Large intestine (tissue), 3 donors: ENCODE results near the gene RHOBTB3. TPM values are rescaled to one million over a fixed set of nuclear protein-coding genes. Genes with fewer than 3 reads are reported as not detected.
A peak's percentile ranks its signal among the peaks of the same experiment; 100 is the strongest.
"Not testable (repeated sequence)": the region's sequence is repeated elsewhere in the genome, so short reads cannot be mapped to it uniquely, and the experiment has no call there.

Experiments
- DNase-seq, 2 donors: peaks; one replicate each; pipeline versions ENCODE4 v3.0.0 to v3.0.0-alpha.2; 2013
- H3K27ac ChIP-seq: one replicate; pipeline ENCODE4 v1.5.1; 2013; ENCODE audit warnings: low read length
- H3K27me3 ChIP-seq: 2 replicates; pipeline ENCODE4 v1.6.1; 2013; ENCODE audit warnings: low read length; ENCODE audit not compliant: control insufficient read depth, insufficient read depth
- H3K36me3 ChIP-seq: 2 replicates; pipeline ENCODE4 v1.6.1; 2013; ENCODE audit warnings: low read length; ENCODE audit not compliant: control insufficient read depth, insufficient read depth
- H3K4me1 ChIP-seq: one replicate; pipeline ENCODE4 v1.6.1; 2013; ENCODE audit warnings: low read length; ENCODE audit not compliant: control insufficient read depth, insufficient read depth
- H3K4me3 ChIP-seq: one replicate; pipeline ENCODE4 v1.5.1; 2013; ENCODE audit warnings: low read length
- H3K9me3 ChIP-seq: one replicate; pipeline ENCODE4 v1.6.1; 2013; ENCODE audit warnings: mild to moderate bottlenecking, low read depth, low read length, moderate library complexity; ENCODE audit not compliant: control insufficient read depth
- WGBS: methylation state at CpG from one replicate; pipeline ENCODE4 v1.1.5; 2013; ENCODE audit warnings: low lambda C conversion rate; ENCODE audit not compliant: insufficient coverage; 5-methylcytosine and 5-hydroxymethylcytosine counted together
- polyA plus RNA-seq: library from polyadenylated mRNA; unstranded; fragments of 120-200 nt; gene quantifications from one replicate; pipeline ENCODE4 v1.2.1, GENCODE V29; 2013

The RHOBTB3 gene
- polyA plus RNA-seq, 1 donor = 47.5 TPM

GRCh38 chr5:95713246-95713645, 17.9 kb upstream of the RHOBTB3 start:
- H3K9me3 ChIP-seq, H3K36me3 ChIP-seq, DNase-seq, H3K27ac ChIP-seq, H3K27me3 ChIP-seq, H3K4me3 ChIP-seq: not testable (repeated sequence)
- WGBS = no CpG with 5 or more reads among the region's 5 CpGs
- peaks cover 16% of the 10 kb centered on the region for H3K4me1 ChIP-seq

GRCh38 chr5:95713960-95714710, 17.0 kb upstream of the RHOBTB3 start:
- peak; percentile 55 to 65 for DNase-seq
- WGBS = 80% methylated on average over 2 of the region's 4 CpGs
- Histone ChIP-seq H3K36me3 (no peaks in the 10 kb centered on the region), H3K27ac (no peak overlapping the region), H3K27me3 (no peaks in the 10 kb centered on the region), H3K4me3 (no peak overlapping the region), H3K4me1 (peaks cover 16% of the 10 kb centered on the region), H3K9me3 (peaks cover 6% of the 10 kb centered on the region)

- no peak overlapping the region for H3K27ac ChIP-seq
- no peak for DNase-seq
- WGBS = no CpG with 5 or more reads among the region's 5 CpGs
- peaks cover 6% of the 10 kb centered on the region for H3K9me3 ChIP-seq
- H3K36me3 ChIP-seq = no peaks in the 10 kb centered on the region
- no peaks in the 10 kb centered on the region for H3K27me3 ChIP-seq
- H3K4me1 ChIP-seq = peaks cover 16% of the 10 kb centered on the region
- no peak overlapping the region for H3K4me3 ChIP-seq
Measured at GRCh38 chr5:95715799-95716461, 15.2 kb upstream of the RHOBTB3 start.

GRCh38 chr5:95717439-95717838, 13.7 kb upstream of the RHOBTB3 start:
- H3K27ac ChIP-seq = no peak overlapping the region
- H3K4me1 ChIP-seq = peaks cover 5% of the 10 kb centered on the region
- no peak for DNase-seq
- H3K4me3 ChIP-seq = no peak overlapping the region
- peaks cover 6% of the 10 kb centered on the region for H3K9me3 ChIP-seq
- no peaks in the 10 kb centered on the region for H3K27me3 ChIP-seq
- 100% methylated on average over 1 of the region's 2 CpGs for WGBS
- no peaks in the 10 kb centered on the region for H3K36me3 ChIP-seq

GRCh38 chr5:95718203-95718602, 12.9 kb upstream of the RHOBTB3 start:
- Histone ChIP-seq H3K27me3 (no peaks in the 10 kb centered on the region), H3K9me3 (peaks cover 6% of the 10 kb centered on the region), H3K4me3 (no peak overlapping the region), H3K4me1 (no peaks in the 10 kb centered on the region), H3K27ac (no peak overlapping the region), H3K36me3 (no peaks in the 10 kb centered on the region)
- WGBS = 100% methylated on average over 1 of the region's 2 CpGs
- DNase-seq = no peak

GRCh38 chr5:95718738-95719137, 12.4 kb upstream of the RHOBTB3 start:
- no peak overlapping the region for H3K27ac ChIP-seq
- no peaks in the 10 kb centered on the region for H3K36me3 ChIP-seq
- H3K4me1 ChIP-seq = no peaks in the 10 kb centered on the region
- 67% methylated on average over 1 of the region's 2 CpGs for WGBS
- DNase-seq = no peak
- no peaks in the 10 kb centered on the region for H3K27me3 ChIP-seq
- peaks cover 6% of the 10 kb centered on the region for H3K9me3 ChIP-seq
- H3K4me3 ChIP-seq = no peak overlapping the region

- Histone ChIP-seq H3K9me3 (peaks cover 6% of the 10 kb centered on the region), H3K27me3 (no peaks in the 10 kb centered on the region), H3K27ac (no peak overlapping the region), H3K4me3 (no peak overlapping the region), H3K36me3 (no peaks in the 10 kb centered on the region), H3K4me1 (no peaks in the 10 kb centered on the region)
- DNase-seq = peak in 1 of 2 donors; percentile 40
- 84% methylated on average over 2 of the region's 3 CpGs for WGBS
Measured at GRCh38 chr5:95720094-95720786, 10.9 kb upstream of the RHOBTB3 start.

- H3K36me3 ChIP-seq = no peaks in the 10 kb centered on the region
- H3K27ac ChIP-seq = no peak overlapping the region
- peaks cover 5% of the 10 kb centered on the region for H3K9me3 ChIP-seq
- no peaks in the 10 kb centered on the region for H3K4me1 ChIP-seq
- no peaks in the 10 kb centered on the region for H3K27me3 ChIP-seq
- WGBS = 100% methylated on average over 1 of the region's 1 CpG
- no peak for DNase-seq
- no peak overlapping the region for H3K4me3 ChIP-seq
Measured at GRCh38 chr5:95721582-95722295, 9.4 kb upstream of the RHOBTB3 start.

GRCh38 chr5:95723632-95724369, 7.3 kb upstream of the RHOBTB3 start:
- Histone ChIP-seq H3K27ac (no peak overlapping the region), H3K4me1 (peaks cover 16% of the 10 kb centered on the region), H3K36me3 (no peaks in the 10 kb centered on the region), H3K9me3 (no peaks in the 10 kb centered on the region), H3K27me3 (no peaks in the 10 kb centered on the region), H3K4me3 (no peak overlapping the region)
- WGBS = 85% methylated on average over 3 of the region's 5 CpGs
- DNase-seq = no peak
